Neural progenitor cell (in vitro differentiated cells): Measurements from ENCODE around the gene PACS1. TPM values are rescaled to one million over a fixed set of nuclear protein-coding genes. Genes with fewer than 3 reads are reported as not detected.
A peak's percentile ranks its signal among the peaks of the same experiment; 100 is the strongest.

Source experiments
- DNase-seq: peaks from one replicate; pipeline ENCODE4 v3.0.0-alpha.2; 2016; ENCODE audit warnings: low spot score
- H2AFZ ChIP-seq: fragments of 200-600 bp; sonication (generic); replicated peaks from 2 replicates; pipeline ENCODE4 v1.6.1; 2016; ENCODE audit warnings: antibody characterized with exemption
- H3F3A ChIP-seq: fragments of 200-600 bp; sonication (generic); 2 replicates; pipeline ENCODE4 v1.6.1; 2016; ENCODE audit warnings: antibody characterized with exemption, low read depth
- H3K27ac ChIP-seq: fragments of 200-600 bp; sonication (generic); 2 replicates; pipeline ENCODE4 v1.5.1; 2016; ENCODE audit warnings: mild to moderate bottlenecking
- H3K27me3 ChIP-seq: fragments of 200-600 bp; sonication (generic); 2 replicates; pipeline ENCODE4 v1.6.1; 2016; ENCODE audit warnings: mild to moderate bottlenecking, moderate library complexity
- H3K36me3 ChIP-seq: fragments of 200-600 bp; sonication (generic); 2 replicates; pipeline ENCODE4 v1.5.1; 2016
- H3K4me1 ChIP-seq: fragments of 200-600 bp; sonication (generic); 2 replicates; pipeline ENCODE4 v1.6.1; 2016; ENCODE audit warnings: mixed run types
- H3K4me2 ChIP-seq: fragments of 200-600 bp; sonication (generic); 2 replicates; pipeline ENCODE4 v1.6.1; 2016
- H3K4me3 ChIP-seq: fragments of 200-600 bp; sonication (generic); 2 replicates; pipeline ENCODE4 v1.5.1; 2016
- H3K79me2 ChIP-seq: fragments of 200-600 bp; sonication (generic); 2 replicates; pipeline ENCODE4 v1.6.1; 2016; ENCODE audit warnings: low read depth
- H3K9ac ChIP-seq: fragments of 200-600 bp; sonication (generic); 2 replicates; pipeline ENCODE4 v1.6.1; 2016
- H3K9me3 ChIP-seq: fragments of 200-600 bp; sonication (generic); 2 replicates; pipeline ENCODE4 v1.5.1; 2016; ENCODE audit warnings: low read depth
- H4K20me1 ChIP-seq: fragments of 200-600 bp; sonication (generic); 2 replicates; pipeline ENCODE4 v1.6.1; 2016; ENCODE audit warnings: low read depth
- H3K27ac Mint-ChIP-seq: 3 replicates; pipeline ENCODE4 v1.8.0; 2021; ENCODE audit warnings: mixed read lengths
- H3K27me3 Mint-ChIP-seq: 2 replicates; pipeline ENCODE4 v1.8.0; 2022; ENCODE audit warnings: low read depth, mild to moderate bottlenecking, inconsistent platforms, moderate library complexity, mixed read lengths; ENCODE audit not compliant: insufficient read depth
- H3K36me3 Mint-ChIP-seq: 3 replicates; pipeline ENCODE4 v1.8.0; 2021; ENCODE audit warnings: mixed read lengths
- H3K4me1 Mint-ChIP-seq: 3 replicates; pipeline ENCODE4 v1.8.0; 2021; ENCODE audit warnings: mixed read lengths
- H3K4me3 Mint-ChIP-seq: 3 replicates; pipeline ENCODE4 v1.8.0; 2021; ENCODE audit warnings: mild to moderate bottlenecking, moderate library complexity, mixed read lengths
- H3K9me3 Mint-ChIP-seq: 3 replicates; pipeline ENCODE4 v1.8.0; 2020; ENCODE audit warnings: mixed read lengths
- EZH2 ChIP-seq: fragments of 200-600 bp; sonication (generic); IDR thresholded peaks from 2 replicates; pipeline ENCODE4 v1.6.1; 2017; ENCODE audit warnings: antibody characterized with exemption, mild to moderate bottlenecking, moderate library complexity
- EZH2phosphoT487 ChIP-seq: fragments of 200-600 bp; sonication (generic); IDR thresholded peaks from 2 replicates; pipeline ENCODE4 v1.6.1; 2017; ENCODE audit warnings: antibody characterized with exemption
- total RNA-seq: library from RNA; depleted of rRNA; stranded (reverse); fragments of >200 nt; gene quantifications from 2 replicates; pipeline ENCODE4 v1.2.3, GENCODE V29; 2015; ENCODE audit warnings: low replicate concordance
- TF ChIP-seq, protein P1 (sequence below): fragments of 200-600 bp; sonication (generic); IDR thresholded peaks from 2 replicates; pipeline ENCODE4 v1.5.1; 2017; ENCODE audit warnings: antibody characterized with exemption, mild to moderate bottlenecking

PACS1 gene
- total RNA-seq, 1 donor from 2014 or later, result 13.4 TPM

- no peaks in the 10 kb centered on the region for H3K27me3 ChIP-seq
- H3K27ac ChIP-seq, result no peak overlapping the region
- peak; percentile 55 for DNase-seq
- Mint-ChIP-seq H3K9me3 (no peaks in the 10 kb centered on the region), H3K36me3 (peaks cover 13% of the 10 kb centered on the region), H3K27ac (no peak overlapping the region), H3K4me3 (no peak overlapping the region), H3K4me1 (peaks cover 13% of the 10 kb centered on the region), H3K27me3 (peaks cover 13% of the 10 kb centered on the region)
- H2AFZ ChIP-seq, result no peak overlapping the region
- no peak overlapping the region for H3K4me3 ChIP-seq
- H3K36me3 ChIP-seq, result no peaks in the 10 kb centered on the region
- TF ChIP-seq, protein P1, sequence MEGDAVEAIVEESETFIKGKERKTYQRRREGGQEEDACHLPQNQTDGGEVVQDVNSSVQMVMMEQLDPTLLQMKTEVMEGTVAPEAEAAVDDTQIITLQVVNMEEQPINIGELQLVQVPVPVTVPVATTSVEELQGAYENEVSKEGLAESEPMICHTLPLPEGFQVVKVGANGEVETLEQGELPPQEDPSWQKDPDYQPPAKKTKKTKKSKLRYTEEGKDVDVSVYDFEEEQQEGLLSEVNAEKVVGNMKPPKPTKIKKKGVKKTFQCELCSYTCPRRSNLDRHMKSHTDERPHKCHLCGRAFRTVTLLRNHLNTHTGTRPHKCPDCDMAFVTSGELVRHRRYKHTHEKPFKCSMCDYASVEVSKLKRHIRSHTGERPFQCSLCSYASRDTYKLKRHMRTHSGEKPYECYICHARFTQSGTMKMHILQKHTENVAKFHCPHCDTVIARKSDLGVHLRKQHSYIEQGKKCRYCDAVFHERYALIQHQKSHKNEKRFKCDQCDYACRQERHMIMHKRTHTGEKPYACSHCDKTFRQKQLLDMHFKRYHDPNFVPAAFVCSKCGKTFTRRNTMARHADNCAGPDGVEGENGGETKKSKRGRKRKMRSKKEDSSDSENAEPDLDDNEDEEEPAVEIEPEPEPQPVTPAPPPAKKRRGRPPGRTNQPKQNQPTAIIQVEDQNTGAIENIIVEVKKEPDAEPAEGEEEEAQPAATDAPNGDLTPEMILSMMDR, result peak; percentile 64
- TF ChIP-seq EZH2phosphoT487, result no peak
- peaks cover 13% of the 10 kb centered on the region for H3K79me2 ChIP-seq
- peaks cover 34% of the 10 kb centered on the region for H3F3A ChIP-seq
- no peak overlapping the region for H3K4me2 ChIP-seq
- no peaks in the 10 kb centered on the region for H3K9me3 ChIP-seq
- H3K9ac ChIP-seq, result no peak overlapping the region
- H3K4me1 ChIP-seq, result peaks cover 12% of the 10 kb centered on the region
- H4K20me1 ChIP-seq, result peaks cover 37% of the 10 kb centered on the region
Measured at GRCh38 chr11:66264914-66265313, 194.8 kb downstream of the PACS1 start.

GRCh38 chr11:66265531-66266377, 195.7 kb downstream of the PACS1 start:
- TF ChIP-seq EZH2 (no peak), EZH2phosphoT487 (no peak)
- TF ChIP-seq, protein P1, result no peak
- Histone ChIP-seq H3K4me3 (no peak overlapping the region), H3F3A (peaks cover 34% of the 10 kb centered on the region), H3K9me3 (no peaks in the 10 kb centered on the region), H3K27ac (no peak overlapping the region), H3K9ac (no peak overlapping the region), H3K79me2 (peaks cover 21% of the 10 kb centered on the region), H2AFZ (no peak overlapping the region), H3K27me3 (no peaks in the 10 kb centered on the region), H3K36me3 (no peaks in the 10 kb centered on the region), H3K4me1 (peaks cover 12% of the 10 kb centered on the region), H4K20me1 (peaks cover 38% of the 10 kb centered on the region), H3K4me2 (no peak overlapping the region)
- Mint-ChIP-seq H3K9me3 (no peaks in the 10 kb centered on the region), H3K27ac (no peak overlapping the region), H3K27me3 (peaks cover 13% of the 10 kb centered on the region), H3K36me3 (peaks cover 10% of the 10 kb centered on the region), H3K4me3 (no peak overlapping the region), H3K4me1 (peaks cover 17% of the 10 kb centered on the region)
- DNase-seq, result no peak

GRCh38 chr11:66266378-66267038, 196.4 kb downstream of the PACS1 start:
- TF ChIP-seq EZH2, result no peak
- no peak for TF ChIP-seq EZH2phosphoT487
- TF ChIP-seq, protein P1, result no peak
- H3K9ac ChIP-seq, result no peak overlapping the region
- Mint-ChIP-seq H3K9me3 (no peaks in the 10 kb centered on the region), H3K4me1 (peaks cover 19% of the 10 kb centered on the region), H3K4me3 (peak overlapping the region; percentile 97), H3K27ac (no peak overlapping the region), H3K27me3 (peaks cover 13% of the 10 kb centered on the region), H3K36me3 (peaks cover 10% of the 10 kb centered on the region)
- H3K36me3 ChIP-seq, result no peaks in the 10 kb centered on the region
- peaks cover 42% of the 10 kb centered on the region for H4K20me1 ChIP-seq
- H3K79me2 ChIP-seq, result peaks cover 25% of the 10 kb centered on the region
- H3K4me2 ChIP-seq, result peak overlapping the region; percentile 93
- no peak overlapping the region for H2AFZ ChIP-seq
- H3F3A ChIP-seq, result peaks cover 34% of the 10 kb centered on the region
- no peak overlapping the region for H3K27ac ChIP-seq
- H3K4me1 ChIP-seq, result peaks cover 12% of the 10 kb centered on the region
- H3K27me3 ChIP-seq, result no peaks in the 10 kb centered on the region
- H3K4me3 ChIP-seq, result peak overlapping the region; percentile 76
- no peak for DNase-seq
- H3K9me3 ChIP-seq, result no peaks in the 10 kb centered on the region
